COR-L47 (cell line): ENCODE results near the gene ELF2.
A peak's percentile ranks its signal among the peaks of the same experiment; 100 is the strongest.
"Not testable (repeated sequence)": the region's sequence is repeated elsewhere in the genome, so short reads cannot be mapped to it uniquely, and the experiment has no call there.

Source experiments
- DNase-seq: peaks from one replicate; lab custom pipeline; 2025; lab: John Stamatoyannopoulos, UW

Gene ELF2

GRCh38 chr4:139144161-139144859 lies 32.7 kb downstream of the ELF2 start:
- DNase-seq: no peak

- DNase-seq: no peak
Observed at GRCh38 chr4:139142980-139143379, 34.0 kb downstream of the ELF2 start.

GRCh38 chr4:139142087-139142486 lies 34.9 kb downstream of the ELF2 start:
- DNase-seq: no peak

- DNase-seq: no peak
Observed at GRCh38 chr4:139137763-139138162, 39.3 kb downstream of the ELF2 start.

GRCh38 chr4:139134403-139134802 lies 42.6 kb downstream of the ELF2 start:
- no peak for DNase-seq

GRCh38 chr4:139131209-139131870 lies 45.7 kb downstream of the ELF2 start:
- no peak for DNase-seq

- no peak for DNase-seq
Observed at GRCh38 chr4:139129206-139129605, 47.8 kb downstream of the ELF2 start.

- no peak for DNase-seq
Observed at GRCh38 chr4:139126898-139127297, 50.1 kb downstream of the ELF2 start.

GRCh38 chr4:139123910-139124309 lies 53.1 kb downstream of the ELF2 start:
- DNase-seq: no peak

- no peak for DNase-seq
Observed at GRCh38 chr4:139118365-139118764, 58.7 kb downstream of the ELF2 start.

GRCh38 chr4:139115226-139115625 lies 61.8 kb downstream of the ELF2 start:
- no peak for DNase-seq

GRCh38 chr4:139114795-139115194 lies 62.2 kb downstream of the ELF2 start:
- DNase-seq: not testable (repeated sequence)

- no peak for DNase-seq
Observed at GRCh38 chr4:139112650-139113049, 64.4 kb downstream of the ELF2 start.

GRCh38 chr4:139108567-139109128 lies 68.4 kb downstream of the ELF2 start:
- no peak for DNase-seq

- peak; percentile 76 for DNase-seq
Observed at GRCh38 chr4:139099366-139099982, 77.5 kb downstream of the ELF2 start.

GRCh38 chr4:139092271-139092670 lies 84.7 kb downstream of the ELF2 start:
- DNase-seq: no peak

- DNase-seq: no peak
Observed at GRCh38 chr4:139085141-139085540, 91.9 kb downstream of the ELF2 start.

- DNase-seq: no peak
Observed at GRCh38 chr4:139084804-139085093, 92.3 kb downstream of the ELF2 start.

GRCh38 chr4:139083956-139084803 lies 92.8 kb downstream of the ELF2 start:
- DNase-seq: peak; percentile 96

GRCh38 chr4:139083607-139083955 lies 93.4 kb downstream of the ELF2 start:
- peak; percentile 34 for DNase-seq

GRCh38 chr4:139082750-139083606 lies 94.0 kb downstream of the ELF2 start:
- peak; percentile 98 for DNase-seq
